GM12873 (cell line): ENCODE results near the gene UVRAG.

Experiments used
- CTCF ChIP-seq: IDR thresholded peaks from 2 replicates; pipeline ENCODE4 v1.5.1; 2012; ENCODE audit warnings: low read depth, mild to moderate bottlenecking, moderate library complexity, low read length, control low read depth; ENCODE audit not compliant: insufficient read depth; ENCODE audit errors: missing control alignments

The UVRAG gene

GRCh38 chr11:76185931-76186401, 371.0 kb downstream of the UVRAG start:
- TF ChIP-seq CTCF = no peak

- TF ChIP-seq CTCF = no peak
Measured at GRCh38 chr11:76186776-76187279, 371.8 kb downstream of the UVRAG start.

GRCh38 chr11:76188873-76189272, 373.9 kb downstream of the UVRAG start:
- TF ChIP-seq CTCF = no peak

GRCh38 chr11:76189682-76190081, 374.7 kb downstream of the UVRAG start:
- TF ChIP-seq CTCF = no peak

GRCh38 chr11:76190376-76190775, 375.4 kb downstream of the UVRAG start:
- TF ChIP-seq CTCF = no peak
